T-helper 1 cell treated with Interleukin-12 subunit alpha and Interleukin-12 subunit beta and Interleukin-4 antibody, amounts not matched to agents 30 ng/mL and 1 ng/mL, for 36 hours (primary cell): Measurements from ENCODE around the gene ENOPH1. TPM values are rescaled to one million over a fixed set of nuclear protein-coding genes. Genes with fewer than 3 reads are reported as not detected.
"Not testable (repeated sequence)": the region's sequence is repeated elsewhere in the genome, so short reads cannot be mapped to it uniquely, and the experiment has no call there.

ENCODE experiments used
- intact Hi-C: fragments of 100-400 bp; cut with micrococcal nuclease; formaldehyde crosslinking; loops from one replicate; pipeline ENCODE4 v1.15.1; 2024
- total RNA-seq: library from RNA; stranded (reverse); gene quantifications from 2 replicates; pipeline ENCODE4 v1.2.3, GENCODE V29; 2022

ENOPH1 gene
- 36.3 and 38.0 TPM in 2 replicates for total RNA-seq

DNA sequence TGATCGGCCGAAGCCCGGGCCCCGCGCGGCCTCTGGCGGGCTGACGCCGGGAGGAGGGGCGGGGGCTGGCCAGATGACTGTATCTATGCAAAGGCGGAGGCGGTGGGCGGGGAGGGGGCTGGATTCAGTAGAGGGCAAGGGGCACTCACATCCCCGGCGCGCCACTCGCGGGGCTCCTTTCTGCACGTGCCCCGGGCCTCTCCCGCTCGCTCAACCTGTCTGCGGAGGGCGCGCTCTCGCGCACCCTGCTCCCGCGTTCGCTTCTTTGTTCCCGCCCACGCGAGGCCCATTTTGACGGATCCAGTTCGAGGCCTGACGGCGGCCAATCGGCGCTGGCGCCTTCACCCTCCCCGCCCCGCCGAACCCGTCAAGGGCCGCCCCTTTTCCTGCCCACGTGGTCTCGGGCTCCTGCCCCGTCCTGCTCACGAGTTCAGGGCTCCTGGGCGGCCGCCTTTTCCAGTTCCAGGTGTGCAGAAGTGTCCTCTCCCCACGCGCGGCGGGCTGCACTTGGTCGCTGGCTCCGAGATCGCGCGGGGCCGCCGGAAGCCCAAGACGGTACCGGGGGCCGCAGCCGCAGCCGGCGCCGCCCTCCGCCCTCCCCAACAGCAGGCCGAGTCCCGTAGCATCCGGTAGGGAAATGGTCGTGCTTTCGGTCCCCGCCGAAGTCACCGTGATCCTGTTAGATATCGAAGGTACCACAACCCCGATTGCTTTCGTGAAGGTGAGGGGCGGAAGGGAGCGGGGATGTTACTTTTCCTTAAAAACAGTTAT, at the start of gene ENOPH1, which contains the start of gene HNRNPDL:
Gene ENOPH1, plus strand, starts transcription at position 398 of the 771 bp plus-strand sequence. Its CDS starts 240 bp downstream, at position 638.
Gene HNRNPDL, minus strand, starts transcription at position 270 of the 771 bp plus-strand sequence. CDS start 772 bp downstream, outside the sequence.
- intact Hi-C loops, result loop anchor here (1.0 to 2.0 kb wide), 8 partner anchors 32 to 1025 kb away; partner anchors contain the start of genes COQ2, HELQ, RASGEF1B and SEC31A

- intact Hi-C loops, result no loop called here
Observed at GRCh38 chr4:82380831-82381230, 49.6 kb upstream of the ENOPH1 start.

DNA sequence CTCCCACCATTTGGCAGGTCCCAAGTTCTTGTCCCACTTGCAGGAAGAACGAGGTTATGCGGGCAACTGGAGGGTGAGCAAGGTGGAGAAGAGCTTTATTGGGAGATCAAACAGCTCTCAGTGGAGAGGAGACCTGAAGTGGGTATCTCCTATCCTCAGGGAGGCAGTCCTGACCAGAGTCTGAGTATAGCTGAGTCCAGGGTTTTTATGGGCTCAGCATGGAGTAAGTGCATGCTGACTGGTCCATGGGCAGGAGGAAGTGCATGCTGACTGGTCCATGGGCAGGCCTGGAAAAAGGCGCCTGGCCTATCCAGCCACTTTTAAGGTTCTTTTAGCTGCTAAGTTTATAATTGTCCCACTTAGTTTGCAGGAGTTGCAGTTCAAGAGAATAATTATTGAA, 49.2 kb upstream of the ENOPH1 start:
- intact Hi-C loops, result no loop called here

- intact Hi-C loops, result no loop called here
Observed at GRCh38 chr4:82381661-82382296, 48.6 kb upstream of the ENOPH1 start.

- intact Hi-C loops, result no loop called here
Observed at GRCh38 chr4:82382751-82383150, 47.6 kb upstream of the ENOPH1 start.

DNA sequence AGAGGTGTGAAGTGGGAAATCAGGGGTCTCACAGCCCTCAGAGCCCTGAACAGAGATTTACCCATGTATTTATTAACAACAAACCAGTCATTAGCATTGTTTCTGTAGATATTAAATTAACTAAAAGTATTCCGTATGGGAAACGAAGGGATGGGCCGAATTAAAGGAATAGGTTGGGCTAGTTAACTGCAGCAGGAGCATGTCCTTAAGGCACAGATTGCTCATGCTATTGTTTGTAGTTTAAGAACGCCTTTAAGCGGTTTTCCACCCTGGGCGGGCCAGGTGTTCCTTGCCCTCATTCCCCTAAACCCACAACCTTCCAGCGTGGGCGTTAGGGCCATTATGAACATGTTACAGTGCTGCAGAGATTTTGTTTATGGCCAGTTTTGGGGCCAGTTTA, 44.1 kb upstream of the ENOPH1 start:
- intact Hi-C loops, result not testable (repeated sequence)

DNA sequence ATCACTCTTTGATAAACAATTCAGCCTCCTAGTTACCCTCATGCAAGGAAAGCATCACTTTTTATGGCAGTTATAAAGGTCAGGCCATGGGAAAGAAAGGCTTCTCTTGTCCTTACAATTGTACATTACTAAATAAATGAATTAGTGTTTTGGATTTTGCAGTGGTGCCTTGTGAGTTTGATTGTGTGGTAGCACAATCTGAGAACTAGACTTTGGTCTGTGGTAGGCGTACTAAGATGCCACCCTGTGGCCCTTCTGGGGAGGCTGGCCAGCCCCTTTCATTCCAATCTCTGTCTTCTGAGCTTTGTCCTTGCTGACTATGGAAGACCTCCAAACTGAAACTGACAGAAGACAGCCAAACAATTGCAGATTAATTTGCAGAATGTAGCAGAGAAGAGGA, 42.0 kb upstream of the ENOPH1 start:
- intact Hi-C loops, result no loop called here

DNA sequence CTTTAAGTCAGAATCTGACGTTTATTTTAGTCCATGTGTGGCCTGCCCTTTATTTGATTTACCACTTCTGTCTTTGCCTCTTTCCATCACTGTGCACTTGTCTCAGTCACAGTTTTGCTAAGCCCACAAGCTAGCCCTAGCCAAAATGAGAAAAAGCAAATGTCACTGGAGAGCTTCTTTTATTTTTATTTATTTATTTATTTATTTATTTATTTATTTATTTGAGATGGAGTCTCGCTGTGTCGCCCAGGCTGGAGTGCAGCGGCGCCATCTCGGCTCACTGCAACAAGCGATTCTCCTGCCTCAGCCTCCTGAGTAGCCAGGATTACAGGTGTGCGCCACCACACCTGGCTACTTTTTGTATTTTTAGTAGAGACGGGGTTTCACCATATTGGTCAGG, 40.3 kb upstream of the ENOPH1 start:
- intact Hi-C loops, result not testable (repeated sequence)

DNA sequence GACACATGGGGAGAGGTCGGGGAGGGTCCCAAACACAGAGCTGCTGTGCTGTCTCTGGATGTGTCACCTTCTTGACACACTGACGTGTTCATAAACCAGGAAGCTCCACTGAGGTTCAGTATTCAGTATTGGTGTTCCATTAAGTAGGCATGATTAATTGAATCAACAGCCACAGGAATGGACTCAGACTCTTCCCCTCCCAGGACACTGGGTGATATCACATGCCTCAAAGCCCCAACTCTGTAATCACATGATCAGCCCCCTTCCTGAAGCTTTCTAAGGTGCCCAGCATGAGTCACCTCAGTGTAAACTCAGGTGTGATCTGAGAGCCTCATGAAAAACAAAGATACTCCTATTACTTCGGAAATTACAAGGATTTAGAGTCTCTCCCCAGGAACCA, 35.5 kb upstream of the ENOPH1 start:
- intact Hi-C loops, result no loop called here

DNA sequence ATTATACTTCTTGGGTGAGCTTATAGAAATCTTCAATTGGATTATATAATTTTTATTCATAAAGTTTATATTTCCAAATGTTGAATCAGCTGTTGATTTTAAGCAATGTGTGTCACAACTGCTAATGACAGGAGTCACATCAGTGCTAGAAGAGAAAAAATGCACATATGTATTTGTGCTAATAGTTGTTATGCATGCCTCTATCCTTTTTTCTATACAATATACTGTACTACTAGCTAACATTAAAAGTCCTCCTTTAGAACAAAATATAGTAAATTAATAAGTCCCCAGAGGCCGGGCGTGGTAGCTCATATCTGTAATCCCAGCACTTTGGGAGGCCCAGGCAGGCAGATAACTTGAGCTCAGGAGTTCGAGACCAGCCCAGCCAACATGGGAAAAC, 32.9 kb upstream of the ENOPH1 start:
- intact Hi-C loops, result no loop called here

- intact Hi-C loops, result no loop called here
Observed at GRCh38 chr4:82398263-82398662, 32.1 kb upstream of the ENOPH1 start.

DNA sequence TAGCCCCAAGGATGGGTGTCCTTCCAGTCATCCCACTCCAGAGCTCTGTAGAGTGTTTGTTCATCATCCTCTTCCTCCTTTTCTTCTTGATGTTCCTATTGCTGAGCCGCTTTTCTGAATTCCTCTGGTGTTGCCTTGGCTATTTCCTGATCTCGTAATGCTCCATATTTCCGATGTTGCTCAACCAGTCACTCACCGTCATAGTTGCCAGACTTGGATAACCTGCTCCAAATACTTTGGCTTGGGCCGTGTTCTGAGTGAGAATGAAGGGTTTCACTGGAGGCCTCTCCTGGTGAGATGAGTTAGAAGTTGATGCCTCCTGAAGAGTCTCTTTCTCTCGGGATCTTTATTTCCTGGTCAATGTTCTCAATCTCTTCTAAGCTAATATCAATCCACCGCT, 28.8 kb upstream of the ENOPH1 start:
- intact Hi-C loops, result no loop called here

- intact Hi-C loops, result no loop called here
Observed at GRCh38 chr4:82402196-82402775, 28.1 kb upstream of the ENOPH1 start.

DNA sequence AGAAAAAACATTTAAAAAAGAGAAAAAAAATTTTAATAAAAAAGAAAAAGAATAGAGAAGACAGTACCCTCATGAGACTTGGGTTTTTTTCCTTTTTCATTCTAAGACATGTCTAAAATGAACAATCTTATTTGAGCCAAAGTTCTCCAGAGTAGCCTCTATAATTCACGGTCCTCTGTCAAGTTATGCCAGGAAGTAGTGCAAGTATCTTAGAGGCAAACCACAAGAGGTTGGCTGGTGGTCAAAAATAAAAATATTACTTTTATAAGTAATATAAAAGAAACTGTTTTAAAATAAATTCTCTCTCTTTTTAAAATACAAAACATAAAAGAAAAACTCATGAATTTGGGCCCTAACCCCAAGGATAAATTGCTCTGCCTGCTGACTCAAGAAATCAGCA, 26.7 kb upstream of the ENOPH1 start:
- intact Hi-C loops, result no loop called here

DNA sequence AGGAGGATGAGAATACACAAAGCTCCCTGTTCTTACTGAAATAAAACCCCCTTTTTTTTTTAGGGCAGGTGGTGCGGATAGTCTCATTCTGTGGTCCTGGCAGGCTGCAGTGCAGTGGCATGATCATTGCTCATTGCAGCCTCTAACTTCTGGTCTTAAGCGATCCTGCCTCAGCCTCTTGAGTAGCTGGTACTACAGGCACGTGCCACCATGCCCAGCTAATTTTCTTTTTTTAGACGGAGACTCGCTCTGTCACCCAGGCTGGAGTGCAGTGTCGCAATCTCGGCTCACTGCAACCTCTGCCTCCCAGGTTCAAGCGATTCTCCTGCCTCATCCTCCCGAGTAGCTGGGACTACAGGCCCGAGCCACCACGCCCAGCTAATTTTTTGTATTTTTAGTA, 15.3 kb upstream of the ENOPH1 start:
- intact Hi-C loops, result not testable (repeated sequence)

- intact Hi-C loops, result no loop called here
Observed at GRCh38 chr4:82415922-82416365, 14.4 kb upstream of the ENOPH1 start.

GRCh38 chr4:82419451-82419850, 10.9 kb upstream of the ENOPH1 start:
- intact Hi-C loops, result no loop called here

DNA sequence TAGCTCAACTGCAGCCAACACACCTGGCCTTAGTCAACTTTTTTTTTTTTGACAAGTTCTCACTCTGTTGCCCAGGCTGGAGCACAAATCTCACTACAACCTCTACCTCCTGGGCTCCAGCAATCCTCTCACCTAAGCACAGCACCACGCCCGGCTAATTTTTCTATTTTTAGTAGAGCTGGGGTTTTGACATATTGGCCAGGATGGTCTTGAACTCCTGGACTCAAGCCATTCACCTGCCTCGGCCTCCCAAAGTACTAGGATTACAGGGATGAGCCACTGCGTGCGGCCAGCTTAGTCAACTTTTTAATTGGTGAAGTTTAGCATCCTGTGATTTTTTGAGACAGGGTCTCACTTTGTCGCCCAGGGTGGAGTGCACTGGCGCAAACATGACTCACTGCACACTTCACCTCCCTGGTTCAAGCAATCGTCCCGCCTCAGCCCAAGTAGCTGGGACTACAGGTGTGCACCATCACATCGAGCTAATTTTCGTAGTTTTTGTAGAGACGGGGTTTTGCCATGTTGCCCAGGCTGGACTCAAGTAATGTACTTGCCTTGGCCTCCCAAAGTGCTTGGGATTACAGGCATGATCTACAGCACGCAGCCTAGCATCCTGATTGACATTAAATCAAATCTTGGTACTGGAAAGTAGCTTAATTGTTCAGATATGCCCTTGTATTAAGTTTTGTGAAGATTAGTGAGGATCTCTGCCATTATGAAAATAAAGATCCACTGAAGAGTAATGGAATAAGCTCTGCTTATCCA, 8.4 kb upstream of the ENOPH1 start:
- intact Hi-C loops, result loop anchor here (10.0 kb wide), 1 partner anchor 1017 kb away; no protein-coding TSS in a partner anchor

- intact Hi-C loops, result loop anchor here (10.0 kb wide), 1 partner anchor 1018 kb away; no protein-coding TSS in a partner anchor
Observed at GRCh38 chr4:82422616-82423015, 7.8 kb upstream of the ENOPH1 start.

DNA sequence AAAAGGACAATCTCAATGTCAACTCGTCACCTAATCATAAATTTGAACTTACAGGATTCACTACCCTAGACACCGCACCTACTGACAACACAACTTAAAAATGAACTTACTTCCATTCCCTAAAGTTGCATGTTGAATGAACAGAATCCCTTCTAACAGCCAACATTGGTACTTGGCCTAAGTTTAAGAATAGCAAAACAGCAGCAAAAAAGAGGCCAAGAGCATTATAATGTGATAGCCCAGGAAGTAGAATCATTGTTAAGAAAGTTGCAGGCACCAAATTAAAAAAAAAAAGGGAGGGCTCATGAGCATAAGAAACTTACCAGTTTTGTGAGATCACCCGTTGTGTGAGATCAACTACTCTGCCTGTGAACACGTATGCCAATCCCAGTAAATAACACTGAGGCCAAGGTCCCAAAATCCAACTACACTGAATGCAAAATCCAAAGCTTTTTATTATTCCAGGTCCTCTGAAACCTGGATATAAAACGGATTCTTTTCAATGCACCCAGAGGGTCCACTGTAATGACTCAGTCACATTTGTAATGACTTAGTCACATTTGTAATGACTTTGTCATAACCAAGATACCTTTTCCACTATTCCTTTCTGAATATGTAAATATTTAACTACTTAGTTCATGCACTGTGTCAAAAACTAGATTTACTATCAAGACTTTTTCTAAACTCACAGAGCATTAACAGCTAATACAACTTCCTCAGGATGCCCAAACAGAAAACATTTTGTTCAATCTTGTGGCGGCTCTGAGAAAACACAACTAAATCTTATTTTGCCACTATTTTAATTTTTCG, 6.9 kb upstream of the ENOPH1 start:
- intact Hi-C loops, result loop anchor here (10.0 kb wide), 1 partner anchor 1019 kb away; no protein-coding TSS in a partner anchor
